NCI-H1092 treated with DMSO at 0.1 percent for 48 hours (cell line): ENCODE measurements around the gene DGCR8.

Source experiments
- DNase-seq: peaks from one replicate; lab custom pipeline; 2025; lab: John Stamatoyannopoulos, UW

The DGCR8 gene

GRCh38 chr22:20052309-20053259 is 27.5 kb upstream of the DGCR8 start:
- DNase-seq: no peak

- no peak for DNase-seq
Observed at GRCh38 chr22:20053407-20054033, 26.5 kb upstream of the DGCR8 start.

- no peak for DNase-seq
Observed at GRCh38 chr22:20054034-20054427, 26.0 kb upstream of the DGCR8 start.

GRCh38 chr22:20054485-20054884 is 25.6 kb upstream of the DGCR8 start:
- DNase-seq: no peak

- no peak for DNase-seq
Observed at GRCh38 chr22:20055144-20055543, 24.9 kb upstream of the DGCR8 start.

- DNase-seq: no peak
Observed at GRCh38 chr22:20055654-20056053, 24.4 kb upstream of the DGCR8 start.

- DNase-seq: no peak
Observed at GRCh38 chr22:20056161-20056560, 23.9 kb upstream of the DGCR8 start.

GRCh38 chr22:20056696-20057386 is 23.2 kb upstream of the DGCR8 start:
- no peak for DNase-seq

- no peak for DNase-seq
Observed at GRCh38 chr22:20057596-20058268, 22.3 kb upstream of the DGCR8 start.

GRCh38 chr22:20058989-20059770 is 20.9 kb upstream of the DGCR8 start:
- DNase-seq: no peak

- DNase-seq: no peak
Observed at GRCh38 chr22:20060700-20061480, 19.2 kb upstream of the DGCR8 start.

GRCh38 chr22:20061481-20061861 is 18.6 kb upstream of the DGCR8 start:
- DNase-seq: no peak

- DNase-seq: no peak
Observed at GRCh38 chr22:20062043-20062765, 17.8 kb upstream of the DGCR8 start.

- no peak for DNase-seq
Observed at GRCh38 chr22:20062766-20063083, 17.3 kb upstream of the DGCR8 start.

GRCh38 chr22:20063271-20064139 is 16.5 kb upstream of the DGCR8 start:
- DNase-seq: no peak

GRCh38 chr22:20064140-20064480 is 15.9 kb upstream of the DGCR8 start:
- no peak for DNase-seq

GRCh38 chr22:20064545-20065262 is 15.3 kb upstream of the DGCR8 start:
- no peak for DNase-seq

- DNase-seq: no peak
Observed at GRCh38 chr22:20065896-20066616, 14.0 kb upstream of the DGCR8 start.
